IMR-90 (cell line): ENCODE data around the gene TCF25. TPM values are rescaled to one million over a fixed set of nuclear protein-coding genes. Genes with fewer than 3 reads are reported as not detected.
A peak's percentile ranks its signal among the peaks of the same experiment; 100 is the strongest.

ENCODE experiments used
- ATAC-seq: fragments of 200-7000 bp; cut with Tn5 transposase; 2 replicates; pipeline ENCODE4 v1.9.1; 2020; ENCODE audit warnings: low read depth, mild to moderate bottlenecking, moderate library complexity
- BruUV-seq: library from RNA; stranded (reverse); fragments of 400-500 nt; replicated peaks from 2 replicates; lab custom pipeline; 2021; lab: Mats Ljungman, UMichigan
- CTCF ChIA-PET: fragments of 300-600 bp; formaldehyde crosslinking; extraction: SDS; loops from one replicate; lab custom pipeline; 2021; ENCODE audit warnings: antibody characterized with exemption; lab: Yijun Ruan, JAX
- POLR2A ChIA-PET: fragments of 300-600 bp; sonication (Branson Sonifier 250); formaldehyde crosslinking; loops from one replicate; lab custom pipeline; 2022; ENCODE audit warnings: antibody characterized with exemption; ENCODE audit not compliant: unreplicated experiment; lab: Charles Lee
- DNase-seq: peaks from one replicate; pipeline ENCODE4 v3.0.0; 2013
- H2AFZ ChIP-seq: replicated peaks from 2 replicates; pipeline ENCODE3; 2013; ENCODE audit warnings: low read length, mild to moderate bottlenecking; ENCODE audit not compliant: poor library complexity
- H2AK5ac ChIP-seq: 2 replicates; pipeline ENCODE4 v1.6.1; 2013; ENCODE audit warnings: low read depth, low read length, inconsistent platforms
- H2AK9ac ChIP-seq: replicated peaks from 2 replicates; pipeline ENCODE3; 2013; ENCODE audit warnings: mild to moderate bottlenecking, low read depth, low read length, moderate library complexity; ENCODE audit not compliant: poor library complexity
- H2BK120ac ChIP-seq: 2 replicates; pipeline ENCODE4 v1.6.1; 2013; ENCODE audit warnings: low read depth, low read length, inconsistent platforms
- H2BK15ac ChIP-seq: 3 replicates; pipeline ENCODE4 v1.6.1; 2013; ENCODE audit warnings: low read depth, low read length, inconsistent platforms
- H2BK20ac ChIP-seq: 2 replicates; pipeline ENCODE4 v1.6.1; 2013; ENCODE audit warnings: low read depth, mild to moderate bottlenecking, inconsistent platforms, low read length, moderate library complexity
- H2BK5ac ChIP-seq: 2 replicates; pipeline ENCODE4 v1.6.1; 2013; ENCODE audit warnings: mild to moderate bottlenecking, low read depth, low read length, inconsistent platforms; ENCODE audit not compliant: poor library complexity, severe bottlenecking
- H3K14ac ChIP-seq: replicated peaks from 2 replicates; pipeline ENCODE4 v1.6.1; 2013; ENCODE audit warnings: low read depth, low read length, inconsistent platforms
- H3K18ac ChIP-seq: 2 replicates; pipeline ENCODE4 v1.6.1; 2013; ENCODE audit warnings: low read depth, low read length, control low read depth
- H3K23ac ChIP-seq: 2 replicates; pipeline ENCODE4 v1.6.1; 2013; ENCODE audit warnings: low read depth, low read length, inconsistent platforms
- H3K27ac ChIP-seq: 2 replicates; pipeline ENCODE4 v1.5.1; 2013; ENCODE audit warnings: mild to moderate bottlenecking, control low read depth, low read length; ENCODE audit not compliant: insufficient read depth
- H3K27me3 ChIP-seq: 2 replicates; pipeline ENCODE4 v1.6.1; 2013; ENCODE audit warnings: low read length; ENCODE audit not compliant: control insufficient read depth, insufficient read depth
- H3K36me3 ChIP-seq: 2 replicates; pipeline ENCODE4 v1.6.1; 2013; ENCODE audit warnings: low read length, mixed read lengths; ENCODE audit not compliant: control insufficient read depth, insufficient read depth
- H3K4ac ChIP-seq: 2 replicates; pipeline ENCODE4 v1.6.1; 2013; ENCODE audit warnings: low read depth, low read length, inconsistent platforms
- H3K4me1 ChIP-seq: 2 replicates; pipeline ENCODE4 v1.6.1; 2013; ENCODE audit warnings: low read length, mixed read lengths; ENCODE audit not compliant: control insufficient read depth, insufficient read depth
- H3K4me2 ChIP-seq: 2 replicates; pipeline ENCODE4 v1.6.1; 2013; ENCODE audit warnings: low read depth, mild to moderate bottlenecking, control low read depth, low read length, moderate library complexity
- H3K4me3 ChIP-seq: 2 replicates; pipeline ENCODE4 v1.5.1; 2013; ENCODE audit warnings: low read depth, mild to moderate bottlenecking, control low read depth, low read length, moderate library complexity; ENCODE audit not compliant: insufficient read depth
- H3K56ac ChIP-seq: 2 replicates; pipeline ENCODE4 v1.6.1; 2013; ENCODE audit warnings: low read length, inconsistent platforms; ENCODE audit not compliant: insufficient read depth; ENCODE audit errors: extremely low read depth
- H3K79me1 ChIP-seq, 2 experiments: 2 replicates each; pipeline ENCODE4 v1.6.1; 2013; ENCODE audit warnings: low read length in 2 of 2, inconsistent platforms in 1 of 2, low read depth in 1 of 2
- H3K9ac ChIP-seq: 2 replicates; pipeline ENCODE4 v1.6.1; 2013; ENCODE audit warnings: low read depth, low read length, control low read depth
- H3K9me1 ChIP-seq: 2 replicates; pipeline ENCODE4 v1.6.1; 2013; ENCODE audit warnings: low read length, inconsistent platforms; ENCODE audit not compliant: insufficient read depth
- H3K9me3 ChIP-seq: 2 replicates; pipeline ENCODE4 v1.6.1; 2013; ENCODE audit warnings: low read length; ENCODE audit not compliant: control insufficient read depth, insufficient read depth
- H4K20me1 ChIP-seq: 2 replicates; pipeline ENCODE4 v1.6.1; 2013; ENCODE audit warnings: low read length, inconsistent platforms; ENCODE audit not compliant: insufficient read depth
- H4K5ac ChIP-seq: 2 replicates; pipeline ENCODE4 v1.6.1; 2013; ENCODE audit warnings: mild to moderate bottlenecking, low read depth, low read length, control low read depth
- H4K8ac ChIP-seq, 2 experiments: 2 replicates each; pipeline ENCODE4 v1.6.1; 2013; ENCODE audit warnings: low read depth in 2 of 2, low read length in 2 of 2, control low read depth in 1 of 2, inconsistent platforms in 1 of 2
- H4K91ac ChIP-seq: 2 replicates; pipeline ENCODE4 v1.6.1; 2013; ENCODE audit warnings: low read depth, low read length, inconsistent platforms; ENCODE audit not compliant: insufficient read depth
- BHLHE40 ChIP-seq: fragments of 150-350 bp; IDR thresholded peaks from 2 replicates; pipeline ENCODE4 v1.6.1; 2016; ENCODE audit warnings: mild to moderate bottlenecking, low read depth, low read length
- MAZ ChIP-seq: IDR thresholded peaks from 2 replicates; pipeline ENCODE4 v1.6.1; 2012; ENCODE audit warnings: low read depth, mild to moderate bottlenecking, low read length, improper control_type of control experiment, moderate library complexity, borderline replicate concordance
- NFE2L2 ChIP-seq: fragments of 150-350 bp; IDR thresholded peaks from 2 replicates; pipeline ENCODE4 v1.6.1; 2016; ENCODE audit warnings: low read depth, mild to moderate bottlenecking, low read length
- POLR2A ChIP-seq: IDR thresholded peaks from 2 replicates; pipeline ENCODE4 v1.6.1; 2012; ENCODE audit warnings: mild to moderate bottlenecking, low read depth, low read length
- RCOR1 ChIP-seq: IDR thresholded peaks from 2 replicates; pipeline ENCODE4 v1.6.1; 2012; ENCODE audit warnings: mild to moderate bottlenecking, low read length, improper control_type of control experiment; ENCODE audit not compliant: insufficient replicate concordance
- SMC3 ChIP-seq: fragments of 150-350 bp; IDR thresholded peaks from 2 replicates; pipeline ENCODE4 v1.6.1; 2016; ENCODE audit warnings: low read depth, mild to moderate bottlenecking, antibody characterized with exemption, low read length, moderate library complexity
- WGBS, 2 experiments: methylation state at CpG; one replicate each; pipeline versions ENCODE4 v1.1.5 to v1.1.7; 2013; ENCODE audit warnings: missing lambda C conversion rate in 2 of 2; ENCODE audit not compliant: insufficient read length in 1 of 2; ENCODE audit errors: extremely low coverage in 2 of 2; 5-methylcytosine and 5-hydroxymethylcytosine counted together
- dilution Hi-C: fragments of 300-500 bp; cut with HindIII; formaldehyde crosslinking; loops from one replicate; pipeline ENCODE4 v1.14.3; 2018; ENCODE audit warnings: low sequenced_read_pairs; ENCODE audit not compliant: unreplicated experiment
- in situ Hi-C: fragments of 300-500 bp; cut with MboI; formaldehyde crosslinking; loops from 3 replicates; pipeline ENCODE4 v1.14.3; 2019; ENCODE audit warnings: low sequenced_read_pairs, inconsistent platforms, mixed read lengths
- intact Hi-C: fragments of 100-400 bp; cut with micrococcal nuclease; formaldehyde crosslinking; loops from 2 replicates; pipeline ENCODE4 v1.10.0; 2022
- polyA plus RNA-seq, 3 experiments: library from polyadenylated mRNA; depleted of rRNA; stranded (reverse); fragments of >200 nt; gene quantifications; 2 replicates each; pipeline ENCODE4 v1.2.3, GENCODE V29; 2012; ENCODE audit warnings: low replicate concordance in 1 of 3
- total RNA-seq: library from RNA; depleted of rRNA; stranded (reverse); fragments of >200 nt; gene quantifications from 2 replicates; pipeline ENCODE4 v1.2.3, GENCODE V29; 2012

The TCF25 gene
- total and polyA plus RNA-seq, 2 of the 4 experiments (the other 2 are of a cell fraction) = 127 to 184 TPM

GRCh38 chr16:89922884-89923639, 49.7 kb downstream of the TCF25 start, which contains the start of gene TUBB3:
Gene TUBB3, plus strand, starts transcription at chr16:89923342. Its CDS starts 60 bp downstream, at chr16:89923402.
- Histone ChIP-seq H4K91ac (peak within 1 kb of the TSS; percentile 100), H3K4me2 (peak within 1 kb of the TSS; percentile 93), H2BK120ac (peak within 1 kb of the TSS; percentile 98), H2BK5ac (peak within 1 kb of the TSS; percentile 99), H2BK20ac (peak within 1 kb of the TSS; percentile 89), H3K56ac (peak within 1 kb of the TSS; percentile 99), H3K27me3 (no peaks in the 10 kb centered on the region), H4K5ac (peak within 1 kb of the TSS; percentile 96), H2AK9ac (peak within 1 kb of the TSS; percentile 100), H3K4me3 (peak within 1 kb of the TSS; percentile 83), H3K14ac (peak within 1 kb of the TSS; percentile 99), H3K9me1 (peaks cover 22% of the 10 kb centered on the region), H3K79me1 (peaks cover 7 to 76% of the 10 kb centered on the region in 2 experiments; a peak in 3 of 4 replicates), H3K4me1 (peaks cover 21% of the 10 kb centered on the region), H3K9me3 (no peaks in the 10 kb centered on the region), H2AFZ (peak within 1 kb of the TSS; percentile 93), H4K8ac (peak within 1 kb of the TSS; percentile 96 to 99), H3K18ac (peak within 1 kb of the TSS; percentile 96), H3K36me3 (peaks cover 3% of the 10 kb centered on the region; the same call in 1 of the 2 replicates), H2AK5ac (peak within 1 kb of the TSS; percentile 99), H3K27ac (peak within 1 kb of the TSS; percentile 98), H3K9ac (peak within 1 kb of the TSS; percentile 98), H3K23ac (peak within 1 kb of the TSS; percentile 100), H2BK15ac (peak within 1 kb of the TSS; percentile 93), H3K4ac (peak within 1 kb of the TSS; percentile 100), H4K20me1 (peaks cover 43% of the 10 kb centered on the region)
- no TSS peak for BruUV-seq
- intact Hi-C loops (loop anchor here (10.0 kb wide), 1 partner anchor 102 kb away; no protein-coding TSS in a partner anchor), in situ Hi-C loops (no loop called here), dilution Hi-C loops (no loop called here)
- DNase-seq (peak; percentile 77), ATAC-seq (peak; percentile 40)
- peak; percentile 94; the same call in 1 of the 2 replicates for TF ChIP-seq MAZ
- TF ChIP-seq SMC3 = no peak
- peak; percentile 99 for TF ChIP-seq POLR2A
- 0 out of 2 replicates have a peak, but pooled peaks have one; percentile 5 for TF ChIP-seq NFE2L2
- TF ChIP-seq BHLHE40 = no peak
- no peak for TF ChIP-seq RCOR1
- ChIA-PET CTCF (interaction anchor here (0.8 to 1.2 kb wide), 3 partner anchors 13 to 28 kb away, joined by 3 to 4 read pairs (median 3); no protein-coding TSS in a partner anchor), POLR2A (interaction anchor here (0.5 to 0.9 kb wide), 4 partner anchors 15 to 383 kb away, joined by 3 to 9 read pairs (median 3); no protein-coding TSS in a partner anchor)
- WGBS, 2 experiments = 0% methylated on average over 47 of the region's 88 CpGs; no CpG with 5 or more reads in 1 of the 2 experiments
